Measurements from ENCODE around the gene THSD4.

Gene THSD4

GRCh38 chr15:71768184-71768583 is 652.9 kb downstream of the THSD4 start:
- no peak overlapping the region for H3K4me3 ChIP-seq
- H3K36me3 ChIP-seq = no peaks in the 10 kb centered on the region
- no peak overlapping the region for H3K4me2 ChIP-seq
- no peak overlapping the region for H3K27ac ChIP-seq
- no peaks in the 10 kb centered on the region for H3K27me3 ChIP-seq
- H3K9ac ChIP-seq = no peak overlapping the region
- H3K4me1 ChIP-seq = no peaks in the 10 kb centered on the region
- no peaks in the 10 kb centered on the region for H3K9me3 ChIP-seq
- H4K20me1 ChIP-seq = no peaks in the 10 kb centered on the region
- TF ChIP-seq Cebpa-rat (IDR thresholded peaks at IDR 0.05) = no peak

GRCh38 chr15:71773206-71773859 is 658.1 kb downstream of the THSD4 start:
- no peak overlapping the region for H3K27ac ChIP-seq
- no peak overlapping the region for H3K4me3 ChIP-seq
- H3K27me3 ChIP-seq = no peaks in the 10 kb centered on the region
- H3K9me3 ChIP-seq = no peaks in the 10 kb centered on the region
- H4K20me1 ChIP-seq = no peaks in the 10 kb centered on the region
- no peak for TF ChIP-seq Cebpa-rat (IDR thresholded peaks at IDR 0.05)
- no peak overlapping the region for H3K4me2 ChIP-seq
- no peaks in the 10 kb centered on the region for H3K36me3 ChIP-seq
- no peak overlapping the region for H3K9ac ChIP-seq
- H3K4me1 ChIP-seq = no peaks in the 10 kb centered on the region

- TF ChIP-seq Cebpa-rat (IDR thresholded peaks at IDR 0.05) = no peak
- H4K20me1 ChIP-seq = no peaks in the 10 kb centered on the region
- no peak overlapping the region for H3K4me2 ChIP-seq
- no peaks in the 10 kb centered on the region for H3K27me3 ChIP-seq
- no peak overlapping the region for H3K4me3 ChIP-seq
- H3K27ac ChIP-seq = no peak overlapping the region
- no peaks in the 10 kb centered on the region for H3K9me3 ChIP-seq
- peaks cover 15% of the 10 kb centered on the region for H3K4me1 ChIP-seq
- H3K9ac ChIP-seq = no peak overlapping the region
- H3K36me3 ChIP-seq = no peaks in the 10 kb centered on the region
Measured at GRCh38 chr15:71775856-71776255, 660.6 kb downstream of the THSD4 start.

- TF ChIP-seq Cebpa-rat (IDR thresholded peaks at IDR 0.05) = no peak
- Histone ChIP-seq H3K36me3 (no peaks in the 10 kb centered on the region), H3K4me1 (peaks cover 15% of the 10 kb centered on the region), H3K9me3 (no peaks in the 10 kb centered on the region), H3K4me3 (no peak overlapping the region), H4K20me1 (no peaks in the 10 kb centered on the region), H3K27me3 (no peaks in the 10 kb centered on the region), H3K4me2 (no peak overlapping the region), H3K9ac (no peak overlapping the region), H3K27ac (no peak overlapping the region)
Measured at GRCh38 chr15:71776304-71776703, 661.0 kb downstream of the THSD4 start.

- Histone ChIP-seq H3K4me1 (peaks cover 15% of the 10 kb centered on the region), H3K27me3 (no peaks in the 10 kb centered on the region), H4K20me1 (no peaks in the 10 kb centered on the region), H3K4me3 (no peak overlapping the region), H3K9ac (no peak overlapping the region), H3K27ac (no peak overlapping the region), H3K36me3 (no peaks in the 10 kb centered on the region), H3K4me2 (no peak overlapping the region), H3K9me3 (no peaks in the 10 kb centered on the region)
- TF ChIP-seq Cebpa-rat (IDR thresholded peaks at IDR 0.05) = no peak
Measured at GRCh38 chr15:71777216-71777943, 662.1 kb downstream of the THSD4 start.

- no peak for TF ChIP-seq Cebpa-rat (IDR thresholded peaks at IDR 0.05)
- H3K4me2 ChIP-seq = peak overlapping the region; percentile 68; the same call in 1 of the 2 replicates
- H3K27ac ChIP-seq = no peak overlapping the region
Measured at GRCh38 chr15:71779073-71779797, 664.0 kb downstream of the THSD4 start.

GRCh38 chr15:71780115-71780976 is 665.1 kb downstream of the THSD4 start:
- H3K27ac ChIP-seq = peak overlapping the region; percentile 36
- H3K4me1 ChIP-seq = peaks cover 15% of the 10 kb centered on the region
- H3K4me2 ChIP-seq = peak overlapping the region; percentile 68
- H3K4me3 ChIP-seq = 0 out of 2 replicates have a peak overlapping the region, but pooled peaks have one; percentile 9
- TF ChIP-seq Cebpa-rat (IDR thresholded peaks at IDR 0.05) = no peak
- no peaks in the 10 kb centered on the region for H3K27me3 ChIP-seq
- no peaks in the 10 kb centered on the region for H3K9me3 ChIP-seq
- no peaks in the 10 kb centered on the region for H3K36me3 ChIP-seq
- H3K9ac ChIP-seq = no peak overlapping the region
- H4K20me1 ChIP-seq = no peaks in the 10 kb centered on the region

More at GRCh38 chr15:71779073-71779797, 664.0 kb downstream of the THSD4 start:
- Histone ChIP-seq H3K36me3 (no peaks in the 10 kb centered on the region), H3K27me3 (no peaks in the 10 kb centered on the region), H3K9ac (no peak overlapping the region), H3K4me3 (no peak overlapping the region), H3K4me1 (peaks cover 15% of the 10 kb centered on the region), H4K20me1 (no peaks in the 10 kb centered on the region), H3K9me3 (no peaks in the 10 kb centered on the region)

- H3K9me3 ChIP-seq = no peaks in the 10 kb centered on the region
- no peaks in the 10 kb centered on the region for H3K36me3 ChIP-seq
- no peaks in the 10 kb centered on the region for H3K27me3 ChIP-seq
- peaks cover 22% of the 10 kb centered on the region for H3K4me1 ChIP-seq
- H3K4me3 ChIP-seq = no peak overlapping the region
- no peaks in the 10 kb centered on the region for H4K20me1 ChIP-seq
- no peak overlapping the region for H3K4me2 ChIP-seq
- no peak overlapping the region for H3K9ac ChIP-seq
- no peak for TF ChIP-seq Cebpa-rat (IDR thresholded peaks at IDR 0.05)
- H3K27ac ChIP-seq = no peak overlapping the region
Measured at GRCh38 chr15:71781179-71781964, 666.1 kb downstream of the THSD4 start.

- H4K20me1 ChIP-seq = no peaks in the 10 kb centered on the region
- no peaks in the 10 kb centered on the region for H3K27me3 ChIP-seq
- peaks cover 22% of the 10 kb centered on the region for H3K4me1 ChIP-seq
- H3K4me3 ChIP-seq = no peak overlapping the region
- H3K27ac ChIP-seq = no peak overlapping the region
- no peak overlapping the region for H3K9ac ChIP-seq
- no peak for TF ChIP-seq Cebpa-rat (IDR thresholded peaks at IDR 0.05)
- no peaks in the 10 kb centered on the region for H3K9me3 ChIP-seq
- H3K36me3 ChIP-seq = no peaks in the 10 kb centered on the region
- H3K4me2 ChIP-seq = no peak overlapping the region
Measured at GRCh38 chr15:71781965-71782265, 666.6 kb downstream of the THSD4 start.

Data from BLaER1 (cell line).